ENCODE results near the gene PIK3R1. TPM values are rescaled to one million over a fixed set of nuclear protein-coding genes. Genes with fewer than 3 reads are reported as not detected.

Gene PIK3R1
- total RNA-seq, 4 donors from 2014 or later, result 132 to 408 (median 221) TPM

- no peak for TF ChIP-seq CTCF (IDR thresholded peaks at IDR 0.05; ENCODE audit: low read depth)
Observed at GRCh38 chr5:68339921-68340321, 124.4 kb downstream of the PIK3R1 start.

GRCh38 chr5:68341006-68341405 is 125.5 kb downstream of the PIK3R1 start:
- TF ChIP-seq CTCF (IDR thresholded peaks at IDR 0.05; ENCODE audit: low read depth), result no peak

GRCh38 chr5:68342693-68343092 is 127.1 kb downstream of the PIK3R1 start:
- no peak for TF ChIP-seq CTCF (IDR thresholded peaks at IDR 0.05; ENCODE audit: low read depth)

GRCh38 chr5:68343421-68343826 is 127.9 kb downstream of the PIK3R1 start:
- no peak for TF ChIP-seq CTCF (IDR thresholded peaks at IDR 0.05; ENCODE audit: low read depth)

- TF ChIP-seq CTCF (IDR thresholded peaks at IDR 0.05; ENCODE audit: low read depth), result no peak
Observed at GRCh38 chr5:68344447-68345111, 129.0 kb downstream of the PIK3R1 start.

GRCh38 chr5:68345171-68345570 is 129.6 kb downstream of the PIK3R1 start:
- no peak for TF ChIP-seq CTCF (IDR thresholded peaks at IDR 0.05; ENCODE audit: low read depth)

- TF ChIP-seq CTCF (IDR thresholded peaks at IDR 0.05; ENCODE audit: low read depth), result no peak
Observed at GRCh38 chr5:68345582-68345981, 130.0 kb downstream of the PIK3R1 start.

Data from subcutaneous adipose tissue (tissue), 4 donors.